GM12878 (cell line): ENCODE results near the gene STOML3. TPM values are rescaled to one million over a fixed set of nuclear protein-coding genes. Genes with fewer than 3 reads are reported as not detected.
A peak's percentile ranks its signal among the peaks of the same experiment; 100 is the strongest.

Source experiments
- BCLAF1 ChIP-seq: fragments of 450-650 bp; IDR thresholded peaks from 2 replicates; pipeline ENCODE4 v1.6.1; 2017; ENCODE audit warnings: antibody characterized with exemption, mild to moderate bottlenecking, moderate library complexity
- CHD4 ChIP-seq: fragments of 200-600 bp; sonication (generic); IDR thresholded peaks from 2 replicates; pipeline ENCODE4 v1.6.1; 2016; ENCODE audit warnings: mild to moderate bottlenecking
- GABPA ChIP-seq: IDR thresholded peaks from 2 replicates; pipeline ENCODE4 v1.6.1; 2014; ENCODE audit warnings: antibody characterized with exemption, low read depth, mild to moderate bottlenecking, inconsistent platforms
- HDGF ChIP-seq: fragments of 450-650 bp; IDR thresholded peaks from 2 replicates; pipeline ENCODE4 v1.6.1; 2016; ENCODE audit warnings: antibody characterized with exemption
- IKZF1 ChIP-seq: fragments of 450-650 bp; conservative IDR thresholded peaks from 2 replicates; pipeline ENCODE4 v1.6.1; 2017; ENCODE audit warnings: antibody characterized with exemption, mild to moderate bottlenecking
- IKZF2 ChIP-seq, 2 experiments: fragments of 450-650 bp; IDR thresholded peaks; 2 replicates each; pipeline ENCODE4 v1.6.1; 2017; ENCODE audit warnings: mild to moderate bottlenecking in 2 of 2, moderate library complexity in 2 of 2
- MEF2A ChIP-seq: IDR thresholded peaks from 2 replicates; pipeline ENCODE4 v1.6.1; 2011; ENCODE audit warnings: low read depth, mild to moderate bottlenecking, low read length, moderate library complexity; ENCODE audit not compliant: insufficient read depth
- MYC ChIP-seq: IDR thresholded peaks from 2 replicates; pipeline ENCODE4 v1.6.1; 2011; ENCODE audit warnings: mild to moderate bottlenecking, low read length, moderate library complexity, inconsistent platforms; ENCODE audit not compliant: insufficient read depth, insufficient replicate concordance, insufficient read length, severe bottlenecking
- POLR2A ChIP-seq: IDR thresholded peaks from 2 replicates; pipeline ENCODE4 v1.6.1; 2011; ENCODE audit warnings: low read depth, mild to moderate bottlenecking, low read length
- PRDM15 ChIP-seq: fragments of 450-650 bp; formaldehyde crosslinking; IDR thresholded peaks from 2 replicates; pipeline ENCODE4 v1.4.0; 2020; ENCODE audit warnings: mild to moderate bottlenecking, moderate library complexity
- RBBP5 ChIP-seq: fragments of 200-600 bp; sonication (generic); conservative IDR thresholded peaks from 2 replicates; pipeline ENCODE4 v1.6.1; 2016
- RELA ChIP-seq: fragments of 450-650 bp; IDR thresholded peaks from 2 replicates; pipeline ENCODE4 v1.8.0; 2014; ENCODE audit warnings: borderline replicate concordance; ENCODE audit not compliant: partially characterized antibody
- SIN3A ChIP-seq: IDR thresholded peaks from 2 replicates; pipeline ENCODE4 v1.6.1; 2012; ENCODE audit warnings: low read depth, low read length, improper control_type of control experiment
- SMAD5 ChIP-seq: IDR thresholded peaks from 2 replicates; pipeline ENCODE4 v1.6.1; 2016; ENCODE audit warnings: antibody characterized with exemption, low read depth
- SREBF1 ChIP-seq: IDR thresholded peaks from 2 replicates; pipeline ENCODE4 v1.6.1; 2012; ENCODE audit warnings: mild to moderate bottlenecking, low read length
- STAT1 ChIP-seq: fragments of 450-650 bp; conservative IDR thresholded peaks from 2 replicates; pipeline ENCODE4 v1.6.1; 2014; ENCODE audit warnings: antibody characterized with exemption, mild to moderate bottlenecking
- SUPT20H ChIP-seq: IDR thresholded peaks from 2 replicates; pipeline ENCODE4 v1.6.1; 2011; ENCODE audit warnings: low read depth, mild to moderate bottlenecking, low read length, moderate library complexity, borderline replicate concordance; ENCODE audit not compliant: control insufficient read depth
- ZBTB33 ChIP-seq: fragments of 450-650 bp; IDR thresholded peaks from 2 replicates; pipeline ENCODE4 v1.6.1; 2017; ENCODE audit warnings: mild to moderate bottlenecking
- ZNF207 ChIP-seq: fragments of 450-650 bp; IDR thresholded peaks from 2 replicates; pipeline ENCODE4 v1.6.1; 2014; ENCODE audit warnings: antibody characterized with exemption, mild to moderate bottlenecking, borderline replicate concordance
- ZNF24 ChIP-seq: fragments of 450-650 bp; IDR thresholded peaks from 2 replicates; pipeline ENCODE4 v1.6.1; 2017; ENCODE audit warnings: antibody characterized with exemption, mild to moderate bottlenecking
- ZNF384 ChIP-seq: IDR thresholded peaks from 2 replicates; pipeline ENCODE4 v1.6.1; 2012; ENCODE audit warnings: low read depth, mild to moderate bottlenecking, low read length, improper control_type of control experiment, borderline replicate concordance
- polyA plus RNA-seq, 11 experiments: library from polyadenylated mRNA; depleted of rRNA in 4 of 11; unstranded in 6 of 11; stranded (reverse) in 5 of 11; fragments of >200 nt; fragmentation: Nextera tagmentation in 4 of 11; fragmentation: Illumina TruSeq in 1 of 11; extraction: Ambion mirVana in 4 of 11; extraction: Trizol in 1 of 11; gene quantifications; 1 replicate in 1 of 11; 2 replicates in 10 of 11; pipeline versions ENCODE4 v1.2.1 to v1.2.3, GENCODE V29; 2011 to 2016; ENCODE audit warnings: inconsistent platforms in 2 of 11, missing spikeins in 2 of 11, low read depth in 1 of 11
- total RNA-seq, 4 experiments: library from RNA; depleted of rRNA in 3 of 4; stranded (reverse); fragments of >200 nt in 3 of 4; fragmentation: Illumina TruSeq in 1 of 4; extraction: Trizol in 1 of 4; gene quantifications; 2 replicates each; pipeline versions ENCODE4 v1.2.1 to v1.2.3, GENCODE V29; 2013 to 2021
- TF ChIP-seq, protein P1 (sequence below): IDR thresholded peaks from 2 replicates; pipeline ENCODE4 v1.6.1; 2012; ENCODE audit warnings: low read length, inconsistent platforms

The STOML3 gene
- total and polyA plus RNA-seq, 10 of the 15 experiments (the other 5 are each of a cell fraction or from before 2014, with no cell fraction given) = not detected

- TF ChIP-seq SIN3A (no peak), PRDM15 (CRISPR knock-in tag) (no peak), GABPA (no peak), IKZF2 (IDR thresholded peaks at IDR 0.05) (peak; percentile 55 to 67; a peak in 1 of 4 replicates), SUPT20H (no peak), ZBTB33 (no peak), SREBF1 (no peak), BCLAF1 (no peak), HDGF (no peak), POLR2A (no peak), RELA (no peak), SMAD5 (no peak), MYC (no peak), MEF2A (no peak), STAT1 (no peak), ZNF384 (peak; percentile 49; the same call in 1 of the 2 replicates), ZNF207 (no peak), RBBP5 (no peak), IKZF1 (peak; percentile 36; the same call in 1 of the 2 replicates), ZNF24 (no peak), CHD4 (no peak)
- TF ChIP-seq, protein P1, sequence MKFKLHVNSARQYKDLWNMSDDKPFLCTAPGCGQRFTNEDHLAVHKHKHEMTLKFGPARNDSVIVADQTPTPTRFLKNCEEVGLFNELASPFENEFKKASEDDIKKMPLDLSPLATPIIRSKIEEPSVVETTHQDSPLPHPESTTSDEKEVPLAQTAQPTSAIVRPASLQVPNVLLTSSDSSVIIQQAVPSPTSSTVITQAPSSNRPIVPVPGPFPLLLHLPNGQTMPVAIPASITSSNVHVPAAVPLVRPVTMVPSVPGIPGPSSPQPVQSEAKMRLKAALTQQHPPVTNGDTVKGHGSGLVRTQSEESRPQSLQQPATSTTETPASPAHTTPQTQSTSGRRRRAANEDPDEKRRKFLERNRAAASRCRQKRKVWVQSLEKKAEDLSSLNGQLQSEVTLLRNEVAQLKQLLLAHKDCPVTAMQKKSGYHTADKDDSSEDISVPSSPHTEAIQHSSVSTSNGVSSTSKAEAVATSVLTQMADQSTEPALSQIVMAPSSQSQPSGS = 0 out of 2 replicates have a peak, but pooled peaks have one; percentile 27
These were observed 25.5 kb upstream of the STOML3 start (continued) for GRCh38 chr13:39016087-39016486.
